HG03103 (cell line): ENCODE measurements around the gene PI4KA.
"Not testable (repeated sequence)": the region's sequence is repeated elsewhere in the genome, so short reads cannot be mapped to it uniquely, and the experiment has no call there.

Experiments
- ATAC-seq: cut with Tn5 transposase; IDR thresholded peaks from one replicate; pipeline ENCODE4 v1.9.1; 2021; ENCODE audit warnings: low read depth; ENCODE audit not compliant: unreplicated experiment

The PI4KA gene

GRCh38 chr22:20858615-20859416 lies at the start of gene PI4KA, which contains the start of gene SNAP29:
Gene PI4KA, minus strand, starts transcription at chr22:20858811. Its CDS starts 86 bp downstream, at chr22:20858725.
Gene SNAP29, plus strand, starts transcription at chr22:20859007. Its CDS starts 104 bp downstream, at chr22:20859111.
- ATAC-seq = peak; percentile 84

- ATAC-seq = no peak
These were observed 47.8 kb upstream of the PI4KA start for GRCh38 chr22:20906387-20906767.

- no peak for ATAC-seq
These were observed 47.1 kb upstream of the PI4KA start for GRCh38 chr22:20905415-20906386.

- no peak for ATAC-seq
These were observed 46.4 kb upstream of the PI4KA start for GRCh38 chr22:20904980-20905355.

- no peak for ATAC-seq
These were observed 45.7 kb upstream of the PI4KA start for GRCh38 chr22:20904008-20904979.

GRCh38 chr22:20903093-20903492 lies 44.5 kb upstream of the PI4KA start:
- no peak for ATAC-seq

GRCh38 chr22:20901093-20902033 lies 42.8 kb upstream of the PI4KA start:
- not testable (repeated sequence) for ATAC-seq

GRCh38 chr22:20899827-20900423 lies 41.3 kb upstream of the PI4KA start:
- no peak for ATAC-seq

- not testable (repeated sequence) for ATAC-seq
These were observed 39.1 kb upstream of the PI4KA start for GRCh38 chr22:20897737-20898136.

GRCh38 chr22:20890975-20891374 lies 32.4 kb upstream of the PI4KA start:
- ATAC-seq = no peak

- no peak for ATAC-seq
These were observed 31.4 kb upstream of the PI4KA start for GRCh38 chr22:20889904-20890540.

GRCh38 chr22:20889025-20889704 lies 30.6 kb upstream of the PI4KA start:
- no peak for ATAC-seq

- ATAC-seq = no peak
These were observed 28.8 kb upstream of the PI4KA start for GRCh38 chr22:20887375-20887774.

GRCh38 chr22:20885557-20886323 lies 27.1 kb upstream of the PI4KA start:
- ATAC-seq = no peak

- ATAC-seq = no peak
These were observed 26.5 kb upstream of the PI4KA start for GRCh38 chr22:20885017-20885556.

GRCh38 chr22:20884454-20884853 lies 25.8 kb upstream of the PI4KA start:
- no peak for ATAC-seq

- no peak for ATAC-seq
These were observed 24.2 kb upstream of the PI4KA start for GRCh38 chr22:20882855-20883254.
